GM12878 (cell line): ENCODE data around the gene COL4A1. TPM values are rescaled to one million over a fixed set of nuclear protein-coding genes. Genes with fewer than 3 reads are reported as not detected.

Experiments
- ATAC-seq: fragments of 200-7000 bp; cut with Tn5 transposase; 3 replicates; pipeline ENCODE4 v1.9.1; 2020; ENCODE audit warnings: mild to moderate bottlenecking, moderate library complexity
- BruUV-seq: library from RNA; stranded (reverse); fragments of 400-500 nt; replicated peaks from 2 replicates; lab custom pipeline; 2021; lab: Mats Ljungman, UMichigan
- CTCF ChIA-PET: fragments of 300-600 bp; sonication (Branson Sonifier 250); formaldehyde crosslinking; extraction: SDS; loops from one replicate; lab custom pipeline; 2021; ENCODE audit warnings: inconsistent platforms; lab: Yijun Ruan, JAX
- POLR2A ChIA-PET: fragments of 350-600 bp; formaldehyde crosslinking; extraction: SDS; loops from one replicate; lab custom pipeline; 2021; ENCODE audit warnings: inconsistent platforms; lab: Charles Lee
- RAD21 ChIA-PET: fragments of 300-600 bp; sonication (Branson Sonifier 250); formaldehyde crosslinking; loops from one replicate; lab custom pipeline; 2023; ENCODE audit warnings: antibody characterized with exemption; ENCODE audit not compliant: unreplicated experiment; lab: Charles Lee
- SMC1A ChIA-PET: fragments of 300-600 bp; sonication (Branson Sonifier 250); formaldehyde crosslinking; loops from one replicate; lab custom pipeline; 2023; ENCODE audit not compliant: unreplicated experiment, uncharacterized antibody; lab: Charles Lee
- DNase-seq: peaks from one replicate; pipeline ENCODE4 v3.0.0-alpha.2; 2011; ENCODE audit warnings: low read depth, low spot score
- FAIRE-seq: peaks from 3 replicates; lab custom pipeline; 2011; peaks lifted over from hg19 to GRCh38; lab: Jason Lieb, UNC
- H2AFZ ChIP-seq: 2 replicates; pipeline ENCODE4 v1.6.0; 2011; ENCODE audit warnings: low read depth, low read length, control low read depth; ENCODE audit not compliant: control insufficient read depth
- H3K27ac ChIP-seq: 2 replicates; pipeline ENCODE4 v1.5.1; 2011; ENCODE audit warnings: control low read depth; ENCODE audit not compliant: control insufficient read depth, insufficient read depth
- H3K27me3 ChIP-seq, 2 experiments: replicated peaks in 1 of 2; 2 replicates each; pipeline versions ENCODE4 v1.6.0 to v1.6.1; 2011; ENCODE audit warnings: low read length in 1 of 2; ENCODE audit not compliant: control insufficient read depth in 2 of 2, insufficient read depth in 2 of 2
- H3K36me3 ChIP-seq, 2 experiments: 2 replicates each; pipeline ENCODE4 v1.5.1; 2011; ENCODE audit warnings: low read length in 1 of 2; ENCODE audit not compliant: control insufficient read depth in 2 of 2, insufficient read depth in 2 of 2
- H3K4me1 ChIP-seq: 2 replicates; pipeline ENCODE4 v1.6.1; 2011; ENCODE audit warnings: mild to moderate bottlenecking, low read length, moderate library complexity, mixed read lengths; ENCODE audit not compliant: control insufficient read depth, insufficient read depth
- H3K4me2 ChIP-seq: 2 replicates; pipeline ENCODE4 v1.6.0; 2011; ENCODE audit warnings: control low read depth; ENCODE audit not compliant: control insufficient read depth, insufficient read depth
- H3K4me3 ChIP-seq: fragments of 200-600 bp; sonication (generic); 2 replicates; pipeline ENCODE4 v1.5.1; 2016
- H3K79me2 ChIP-seq: 2 replicates; pipeline ENCODE4 v1.6.0; 2011; ENCODE audit warnings: low read length; ENCODE audit not compliant: control insufficient read depth, insufficient read depth
- H3K9ac ChIP-seq: 2 replicates; pipeline ENCODE4 v1.8.0; 2011; ENCODE audit warnings: low read length, control low read depth, mixed read lengths; ENCODE audit not compliant: control insufficient read depth, insufficient read depth
- H3K9me3 ChIP-seq: replicated peaks from 3 replicates; pipeline ENCODE4 v1.5.1; 2011; ENCODE audit warnings: mild to moderate bottlenecking, low read length; ENCODE audit not compliant: control insufficient read depth, insufficient read depth
- H4K20me1 ChIP-seq: 2 replicates; pipeline ENCODE4 v1.6.0; 2011; ENCODE audit not compliant: control insufficient read depth, insufficient read depth
- ATF2 ChIP-seq: IDR thresholded peaks from 2 replicates; pipeline ENCODE4 v1.6.1; 2012; ENCODE audit warnings: low read length, inconsistent platforms
- BCL3 ChIP-seq: IDR thresholded peaks from 2 replicates; pipeline ENCODE4 v1.6.1; 2011; ENCODE audit warnings: borderline replicate concordance, low read depth, mild to moderate bottlenecking, moderate library complexity, low read length; ENCODE audit not compliant: insufficient read depth, poor library complexity, severe bottlenecking
- BRCA1 ChIP-seq: IDR thresholded peaks from 2 replicates; pipeline ENCODE4 v1.6.1; 2011; ENCODE audit warnings: low read depth, low read length, improper control_type of control experiment
- IKZF1 ChIP-seq: fragments of 450-650 bp; conservative IDR thresholded peaks from 2 replicates; pipeline ENCODE4 v1.6.1; 2017; ENCODE audit warnings: antibody characterized with exemption, mild to moderate bottlenecking
- JUNB ChIP-seq: IDR thresholded peaks from 2 replicates; pipeline ENCODE4 v1.6.1; 2016; ENCODE audit warnings: antibody characterized with exemption, mild to moderate bottlenecking
- LARP7 ChIP-seq: fragments of 450-650 bp; IDR thresholded peaks from 2 replicates; pipeline ENCODE4 v1.6.1; 2017; ENCODE audit warnings: mild to moderate bottlenecking
- MAX ChIP-seq: IDR thresholded peaks from 2 replicates; pipeline ENCODE4 v1.6.1; 2012; ENCODE audit warnings: low read depth, low read length, improper control_type of control experiment
- RAD21 ChIP-seq: IDR thresholded peaks from 2 replicates; pipeline ENCODE4 v1.6.1; 2011; ENCODE audit warnings: mild to moderate bottlenecking, low read depth, low read length, moderate library complexity; ENCODE audit not compliant: insufficient read depth
- RCOR1 ChIP-seq: conservative IDR thresholded peaks from 2 replicates; pipeline ENCODE4 v1.6.1; 2012; ENCODE audit warnings: low read depth, low read length, improper control_type of control experiment
- SIX5 ChIP-seq: IDR thresholded peaks from 2 replicates; pipeline ENCODE4 v1.6.1; 2011; ENCODE audit warnings: mild to moderate bottlenecking, low read depth, low read length, moderate library complexity; ENCODE audit not compliant: severe bottlenecking
- SMAD1 ChIP-seq: fragments of 450-650 bp; IDR thresholded peaks from 2 replicates; pipeline ENCODE4 v1.6.1; 2018; ENCODE audit warnings: mild to moderate bottlenecking, low read depth; ENCODE audit not compliant: partially characterized antibody
- SREBF1 ChIP-seq: IDR thresholded peaks from 2 replicates; pipeline ENCODE4 v1.6.1; 2012; ENCODE audit warnings: mild to moderate bottlenecking, low read length
- WGBS: methylation state at CpG from one replicate; pipeline ENCODE4 v1.1.6; 2016; ENCODE audit warnings: low lambda C conversion rate; ENCODE audit not compliant: insufficient replicate concordance, insufficient coverage; ENCODE audit errors: missing lambda C conversion rate; 5-methylcytosine and 5-hydroxymethylcytosine counted together
- in situ Hi-C: fragments of 300-500 bp; cut with MboI; formaldehyde crosslinking; loops from 9 replicates; pipeline ENCODE4 v1.14.3; 2018; ENCODE audit warnings: mixed read lengths
- intact Hi-C: fragments of 100-400 bp; cut with micrococcal nuclease; formaldehyde crosslinking; loops from one replicate; pipeline ENCODE4 v1.14.2; 2022; ENCODE audit not compliant: unreplicated experiment
- polyA plus RNA-seq, 11 experiments: library from polyadenylated mRNA; depleted of rRNA in 4 of 11; unstranded in 6 of 11; stranded (reverse) in 5 of 11; fragments of >200 nt; fragmentation: Nextera tagmentation in 4 of 11; fragmentation: Illumina TruSeq in 1 of 11; extraction: Ambion mirVana in 4 of 11; extraction: Trizol in 1 of 11; gene quantifications; 1 replicate in 1 of 11; 2 replicates in 10 of 11; pipeline versions ENCODE4 v1.2.1 to v1.2.3, GENCODE V29; 2011 to 2016; ENCODE audit warnings: inconsistent platforms in 2 of 11, missing spikeins in 2 of 11, low read depth in 1 of 11
- total RNA-seq, 4 experiments: library from RNA; depleted of rRNA in 3 of 4; stranded (reverse); fragments of >200 nt in 3 of 4; fragmentation: Illumina TruSeq in 1 of 4; extraction: Trizol in 1 of 4; gene quantifications; 2 replicates each; pipeline versions ENCODE4 v1.2.1 to v1.2.3, GENCODE V29; 2013 to 2021
- TF ChIP-seq, protein P1 (sequence below): IDR thresholded peaks from 2 replicates; pipeline ENCODE4 v1.6.1; 2012; ENCODE audit warnings: low read depth, low read length, improper control_type of control experiment

Gene COL4A1
- total and polyA plus RNA-seq, 10 of the 15 experiments (the other 5 are each of a cell fraction or from before 2014, with no cell fraction given) = 0.07 to 0.31 (median 0.13) TPM; not detected in 6

- TF ChIP-seq, protein P1, sequence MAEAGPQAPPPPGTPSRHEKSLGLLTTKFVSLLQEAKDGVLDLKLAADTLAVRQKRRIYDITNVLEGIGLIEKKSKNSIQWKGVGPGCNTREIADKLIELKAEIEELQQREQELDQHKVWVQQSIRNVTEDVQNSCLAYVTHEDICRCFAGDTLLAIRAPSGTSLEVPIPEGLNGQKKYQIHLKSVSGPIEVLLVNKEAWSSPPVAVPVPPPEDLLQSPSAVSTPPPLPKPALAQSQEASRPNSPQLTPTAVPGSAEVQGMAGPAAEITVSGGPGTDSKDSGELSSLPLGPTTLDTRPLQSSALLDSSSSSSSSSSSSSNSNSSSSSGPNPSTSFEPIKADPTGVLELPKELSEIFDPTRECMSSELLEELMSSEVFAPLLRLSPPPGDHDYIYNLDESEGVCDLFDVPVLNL = no peak
- TF ChIP-seq RAD21 (no peak), SREBF1 (no peak), SIX5 (no peak), LARP7 (no peak), SMAD1 (no peak), ATF2 (no peak), IKZF1 (no peak), MAX (no peak)
Observed at GRCh38 chr13:110155072-110155471, 151.9 kb downstream of the COL4A1 start (continued).

- Histone ChIP-seq H2AFZ (no peak overlapping the region), H3K79me2 (no peaks in the 10 kb centered on the region), H3K36me3 (no peaks in the 10 kb centered on the region), H3K4me3 (no peak overlapping the region), H3K4me1 (no peaks in the 10 kb centered on the region), H3K4me2 (no peak overlapping the region), H3K9me3 (no peaks in the 10 kb centered on the region), H3K27ac (no peak overlapping the region)
- BruUV-seq = no TSS peak
- RAD21 ChIA-PET = no interaction called here
- ATAC-seq = no peak
- POLR2A ChIA-PET = interaction anchor here (0.8 kb wide), 1 partner anchor 29 kb away, joined by 3 read pairs; no protein-coding TSS in a partner anchor
- intact Hi-C loops = no loop called here
- TF ChIP-seq BCL3 = no peak
- peak; percentile 34; the same call in 1 of the 2 replicates for TF ChIP-seq JUNB
- TF ChIP-seq RCOR1 = no peak
- TF ChIP-seq BRCA1 = no peak
- TF ChIP-seq, all 136 proteins: peak for 1
- H4K20me1 ChIP-seq = no peaks in the 10 kb centered on the region
- WGBS = 55% methylated on average over 7 of the region's 7 CpGs
- FAIRE-seq (no peak), DNase-seq (no peak)
- in situ Hi-C loops = no loop called here
- ChIA-PET SMC1A (no interaction called here), CTCF (interaction anchor here (0.9 kb wide), 1 partner anchor 18 kb away, joined by 3 read pairs; no protein-coding TSS in a partner anchor)
- H3K9ac ChIP-seq = no peak overlapping the region
- peaks cover 0 to 2% of the 10 kb centered on the region in 2 experiments; a peak in 1 of 4 replicates for H3K27me3 ChIP-seq
Observed at GRCh38 chr13:110154410-110154933, 152.5 kb downstream of the COL4A1 start.
